ENCODE data around the gene PCSK7. TPM values are rescaled to one million over a fixed set of nuclear protein-coding genes. Genes with fewer than 3 reads are reported as not detected.
A peak's percentile ranks its signal among the peaks of the same experiment; 100 is the strongest.
"Not testable (repeated sequence)": the region's sequence is repeated elsewhere in the genome, so short reads cannot be mapped to it uniquely, and the experiment has no call there.

PCSK7 gene
- total RNA-seq, 1 donor from 2014 or later: 57.8 TPM

- intact Hi-C loops (cut with DNase I): loop anchor here (5.0 kb wide), 1 partner anchor 74 kb away; no protein-coding TSS in a partner anchor
- not testable (repeated sequence) for DNase-seq, H3K27ac ChIP-seq, H3K9me3 ChIP-seq, ATAC-seq, H3K4me3 ChIP-seq, H3K27me3 ChIP-seq, H3K4me1 ChIP-seq
- peaks cover 28% of the 10 kb centered on the region for H3K36me3 ChIP-seq
These were observed 25.8 kb downstream of the PCSK7 start for GRCh38 chr11:117206111-117206510.

GRCh38 chr11:117205211-117205818 lies 26.6 kb downstream of the PCSK7 start:
- H3K27me3 ChIP-seq: no peaks in the 10 kb centered on the region
- DNase-seq (no peak), ATAC-seq (no peak)
- H3K9me3 ChIP-seq: no peaks in the 10 kb centered on the region
- H3K4me3 ChIP-seq: no peak overlapping the region
- peaks cover 4% of the 10 kb centered on the region for H3K4me1 ChIP-seq
- H3K36me3 ChIP-seq: peaks cover 28% of the 10 kb centered on the region
- intact Hi-C loops (cut with DNase I): loop anchor here (5.0 kb wide), 1 partner anchor 73 kb away; no protein-coding TSS in a partner anchor
- no peak for TF ChIP-seq CTCF (IDR thresholded peaks at IDR 0.05)
- H3K27ac ChIP-seq: no peak overlapping the region

GRCh38 chr11:117204283-117205080 lies 27.4 kb downstream of the PCSK7 start:
- no peak for DNase-seq
- no peak for ATAC-seq
- intact Hi-C loops (cut with DNase I): loop anchor here (5.0 kb wide), 1 partner anchor 72 kb away; no protein-coding TSS in a partner anchor

GRCh38 chr11:117203069-117203407 lies 28.8 kb downstream of the PCSK7 start:
- Histone ChIP-seq H3K4me3 (peak overlapping the region; percentile 2), H3K36me3 (peaks cover 28% of the 10 kb centered on the region), H3K27ac (peak overlapping the region; percentile 85), H3K9me3 (no peaks in the 10 kb centered on the region), H3K4me1 (peaks cover 16% of the 10 kb centered on the region), H3K27me3 (no peaks in the 10 kb centered on the region)
- ATAC-seq (no peak), DNase-seq (no peak)
- intact Hi-C loops (cut with DNase I): no loop called here
- no peak for TF ChIP-seq CTCF (IDR thresholded peaks at IDR 0.05)

More at GRCh38 chr11:117204283-117205080, 27.4 kb downstream of the PCSK7 start:
- H3K4me1 ChIP-seq: peaks cover 4% of the 10 kb centered on the region
- no peak for TF ChIP-seq CTCF (IDR thresholded peaks at IDR 0.05)
- no peaks in the 10 kb centered on the region for H3K27me3 ChIP-seq
- no peaks in the 10 kb centered on the region for H3K9me3 ChIP-seq
- no peak overlapping the region for H3K4me3 ChIP-seq
- peaks cover 28% of the 10 kb centered on the region for H3K36me3 ChIP-seq
- H3K27ac ChIP-seq: no peak overlapping the region

GRCh38 chr11:117202386-117203068 lies 29.3 kb downstream of the PCSK7 start:
- ATAC-seq: no peak
- H3K27me3 ChIP-seq: no peaks in the 10 kb centered on the region
- H3K9me3 ChIP-seq: no peaks in the 10 kb centered on the region
- H3K4me1 ChIP-seq: peaks cover 18% of the 10 kb centered on the region
- intact Hi-C loops (cut with DNase I): no loop called here
- H3K27ac ChIP-seq: peak overlapping the region; percentile 85
- DNase-seq: no peak
- no peak for TF ChIP-seq CTCF (IDR thresholded peaks at IDR 0.05)
- peaks cover 28% of the 10 kb centered on the region for H3K36me3 ChIP-seq
- H3K4me3 ChIP-seq: peak overlapping the region; percentile 48
